HG02970 (cell line): Measurements from ENCODE around the gene STRN3.
"Not testable (repeated sequence)": the region's sequence is repeated elsewhere in the genome, so short reads cannot be mapped to it uniquely, and the experiment has no call there.

Source experiments
- ATAC-seq: cut with Tn5 transposase; IDR thresholded peaks from one replicate; pipeline ENCODE4 v1.9.1; 2021; ENCODE audit warnings: mild to moderate bottlenecking, moderate library complexity, moderate number of reproducible peaks; ENCODE audit not compliant: unreplicated experiment, low FRiP score

Gene STRN3

GRCh38 chr14:31037709-31038221 lies 11.6 kb upstream of the STRN3 start:
- no peak for ATAC-seq

- no peak for ATAC-seq
These were observed 10.4 kb upstream of the STRN3 start for GRCh38 chr14:31036552-31036951.

DNA sequence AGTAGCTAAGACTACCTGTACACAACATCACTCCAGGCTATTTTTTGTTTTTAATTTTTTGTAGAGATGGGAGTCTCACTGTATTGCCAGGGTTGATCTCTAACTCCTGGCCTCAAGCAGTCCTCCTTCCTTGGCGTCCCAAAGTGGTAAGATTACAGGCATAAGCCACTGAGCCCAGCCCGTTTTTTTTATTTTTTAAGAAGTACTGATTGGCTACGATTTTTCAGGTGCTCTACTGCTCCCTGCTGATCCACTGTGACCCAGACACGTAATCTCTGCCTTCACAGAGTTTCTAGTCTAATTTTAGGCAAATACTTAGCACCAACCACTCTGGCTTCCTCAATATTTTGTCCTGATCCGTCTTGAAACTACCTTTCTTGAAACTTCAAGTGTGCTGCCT lies 4.3 kb upstream of the STRN3 start:
- no peak for ATAC-seq

DNA sequence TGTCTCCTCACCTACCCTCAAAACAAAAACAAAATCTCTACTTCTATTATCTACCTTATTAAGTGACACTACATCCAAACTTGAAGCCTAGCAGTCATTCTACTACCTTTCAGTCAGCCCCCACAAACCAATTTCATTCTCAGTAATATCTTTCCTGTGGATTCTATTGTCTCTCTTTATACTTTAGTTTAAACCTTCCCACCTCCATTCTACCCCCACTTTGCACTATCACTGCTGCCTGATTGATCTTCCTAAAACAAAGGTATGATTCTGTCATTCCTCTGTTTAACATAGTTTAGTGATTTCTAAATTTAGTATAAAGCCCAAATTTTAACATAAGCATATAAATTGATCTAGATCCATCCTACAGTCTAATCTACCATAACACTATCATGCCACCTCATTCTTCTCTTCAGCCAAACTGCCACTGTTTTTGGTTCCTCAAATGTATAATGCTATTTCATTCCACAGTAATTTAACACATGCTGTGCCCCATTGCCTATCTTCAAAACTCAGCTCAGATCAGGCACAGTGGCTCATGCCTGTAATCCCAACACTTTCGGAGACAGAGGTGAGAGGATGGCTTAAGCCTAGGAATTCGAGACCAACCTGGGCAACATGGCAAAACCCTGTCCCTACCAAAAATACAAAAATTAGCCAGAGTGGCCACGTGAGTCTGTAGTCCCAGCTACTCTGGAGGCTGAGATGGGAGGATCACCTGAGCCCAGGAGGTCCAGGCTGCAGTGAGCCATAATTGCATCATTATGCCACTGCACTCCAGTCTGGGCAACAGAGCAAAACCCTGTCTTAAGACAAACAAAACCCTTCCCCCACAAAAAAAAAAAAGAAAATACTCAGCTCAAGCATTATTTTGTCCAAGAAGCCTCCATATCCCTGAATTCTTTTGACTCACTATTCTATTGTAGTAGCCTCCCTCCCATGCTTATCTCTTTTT lies 3.1 kb upstream of the STRN3 start:
- ATAC-seq, result no peak

GRCh38 chr14:31027847-31028246 lies 1.7 kb upstream of the STRN3 start:
- ATAC-seq, result no peak

DNA sequence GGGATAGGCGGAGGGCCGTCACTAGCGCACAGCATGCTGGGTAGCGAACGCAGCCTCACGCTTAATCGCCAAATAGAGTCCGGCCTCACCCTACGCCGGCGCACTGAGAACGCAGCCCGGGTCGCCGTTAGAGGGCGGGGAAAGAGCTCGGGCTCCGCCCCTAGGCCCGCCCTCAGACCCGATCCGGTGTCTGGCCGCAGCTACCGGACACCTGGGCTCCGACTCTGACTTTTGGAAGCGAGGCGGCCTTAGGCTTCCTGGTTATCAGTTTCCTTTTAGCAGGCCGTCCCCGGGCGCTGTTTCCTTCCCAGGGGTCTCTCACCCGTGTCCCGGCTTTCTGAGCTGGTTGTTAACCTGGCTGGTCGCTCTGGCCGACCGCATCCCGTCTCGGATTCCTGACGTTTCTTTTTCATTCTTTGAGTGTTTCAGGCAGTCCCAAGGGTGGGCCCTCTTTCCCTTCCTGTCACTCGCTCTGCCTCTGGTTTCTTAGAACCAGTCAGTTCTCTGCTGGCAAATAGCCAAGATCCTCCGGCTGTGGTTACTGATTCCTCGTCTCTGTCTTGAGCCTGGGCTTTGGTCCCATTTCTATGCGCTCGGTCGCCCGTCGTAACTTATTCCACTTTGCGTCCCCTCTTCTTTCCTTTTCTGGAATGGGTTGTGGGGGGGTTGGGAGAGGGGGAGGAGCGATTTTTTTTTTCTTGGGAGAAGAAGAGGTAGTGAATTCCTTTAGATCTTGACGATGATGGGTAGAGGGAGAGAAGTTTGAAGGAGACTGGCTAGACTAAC lies 464 bp upstream of the STRN3 start:
- ATAC-seq, result peak; percentile 89

DNA sequence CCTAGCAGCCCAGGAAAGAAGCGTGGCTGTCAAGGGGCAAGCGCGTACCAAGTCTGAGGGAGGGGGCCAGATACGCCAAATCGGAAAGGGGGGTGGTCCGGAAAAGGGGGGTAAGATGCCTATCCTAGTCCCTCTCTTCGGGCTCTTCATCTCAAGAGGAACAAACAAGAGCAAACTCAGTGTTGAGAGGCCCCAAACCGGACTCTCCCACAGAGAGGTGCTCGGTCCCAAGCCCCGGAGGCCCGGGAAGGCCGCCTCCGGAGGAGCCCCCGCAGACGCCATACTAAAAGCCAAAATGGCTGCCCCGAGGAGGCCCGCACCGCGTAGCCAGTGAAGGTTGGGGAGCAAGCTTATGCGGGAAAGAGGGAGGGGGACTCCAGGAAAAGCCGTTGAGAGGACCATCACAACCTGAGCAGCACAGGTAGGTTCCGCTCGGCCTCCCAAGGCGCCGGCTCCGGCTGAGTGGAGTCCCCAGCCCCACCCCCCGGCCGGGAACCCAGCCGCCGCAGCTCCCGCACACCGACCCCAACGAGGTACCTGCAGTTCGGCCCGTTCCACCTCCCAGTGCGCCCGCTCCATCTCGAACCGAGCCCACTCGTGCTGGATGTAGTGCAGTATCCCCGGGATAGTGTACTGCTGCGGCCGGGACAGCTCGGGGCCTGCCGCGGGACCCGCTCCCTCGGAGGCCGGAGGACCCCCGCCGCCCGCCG lies 657 bp downstream of the STRN3 start, which contains the start of gene AP4S1:
AP4S1 (plus strand) TSS at position 283 of the 710 bp plus-strand sequence. CDS start 40,548 bp downstream, outside the sequence.
- ATAC-seq, result peak; percentile 8

- no peak for ATAC-seq
These were observed 1.4 kb downstream of the STRN3 start for GRCh38 chr14:31024577-31025366.

DNA sequence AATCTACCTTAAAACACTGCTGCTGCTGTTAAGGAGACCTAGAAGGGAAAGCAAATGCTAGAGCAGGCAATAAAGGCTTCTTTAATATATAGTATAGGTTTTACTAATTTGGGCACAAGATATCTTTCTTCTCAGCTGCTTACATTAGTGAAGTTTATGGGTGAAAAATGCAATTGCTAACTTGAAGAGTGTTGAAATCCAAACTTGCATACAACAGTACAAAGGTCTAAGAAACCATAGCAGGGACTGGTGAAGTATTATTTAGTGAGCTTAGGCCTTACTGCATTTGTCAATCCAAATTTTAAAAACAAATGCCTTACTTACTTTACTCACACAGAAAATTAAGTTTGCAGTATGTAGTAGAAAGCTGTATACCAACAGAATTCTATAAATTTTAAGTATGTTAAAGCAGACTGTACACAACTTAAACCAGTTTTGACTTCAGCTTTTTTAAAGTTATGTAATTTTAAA lies 2.1 kb downstream of the STRN3 start:
- ATAC-seq, result no peak

DNA sequence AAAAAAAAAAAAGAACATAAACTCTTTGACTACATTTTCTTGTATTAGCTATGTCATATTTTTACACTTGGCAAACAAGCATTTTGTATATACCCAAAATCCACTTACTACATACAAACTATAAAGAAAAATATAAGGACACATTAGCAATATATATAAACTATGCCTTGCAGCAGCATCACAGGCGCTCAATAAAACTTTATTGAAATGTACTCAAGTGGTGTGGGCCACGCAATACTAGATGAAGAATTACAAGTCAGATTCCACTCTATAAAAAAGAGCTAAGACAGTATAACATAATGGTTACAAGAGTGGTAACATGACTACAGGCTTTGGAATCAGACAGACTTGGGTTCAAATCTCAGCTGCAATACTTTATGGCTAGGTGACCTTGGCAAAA lies 3.8 kb downstream of the STRN3 start:
- ATAC-seq, result no peak

- no peak for ATAC-seq
These were observed 4.6 kb downstream of the STRN3 start for GRCh38 chr14:31021576-31021949.

GRCh38 chr14:31020834-31021575 lies 5.2 kb downstream of the STRN3 start:
- no peak for ATAC-seq

DNA sequence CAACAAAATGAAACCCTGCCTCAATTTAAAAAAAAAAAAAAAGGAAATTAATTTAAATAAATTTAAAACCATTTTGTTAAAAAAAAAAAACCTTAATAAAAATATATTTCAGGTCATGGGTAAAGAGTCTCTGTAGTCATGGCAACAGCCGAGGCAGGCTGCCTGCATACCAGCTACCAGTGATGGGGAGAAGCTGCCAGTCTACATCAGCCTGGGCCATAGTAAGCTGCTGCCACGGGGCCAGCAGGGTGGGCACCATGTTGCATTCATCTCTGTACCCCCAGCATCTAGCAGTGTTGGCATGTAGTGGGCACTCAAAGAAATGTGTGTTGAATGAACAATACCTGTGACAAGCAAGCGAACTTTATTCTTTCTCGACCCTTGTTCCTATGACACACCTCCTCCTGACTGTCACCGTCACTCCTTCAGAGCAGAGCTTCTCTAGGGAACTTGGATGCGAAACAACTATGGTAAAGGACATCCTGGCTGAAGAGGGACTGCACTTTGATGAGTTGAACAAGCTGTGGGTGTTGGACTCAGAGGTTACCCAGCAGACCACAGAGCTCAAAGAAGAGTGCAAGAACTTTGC lies 8.0 kb downstream of the STRN3 start:
- ATAC-seq, result no peak

DNA sequence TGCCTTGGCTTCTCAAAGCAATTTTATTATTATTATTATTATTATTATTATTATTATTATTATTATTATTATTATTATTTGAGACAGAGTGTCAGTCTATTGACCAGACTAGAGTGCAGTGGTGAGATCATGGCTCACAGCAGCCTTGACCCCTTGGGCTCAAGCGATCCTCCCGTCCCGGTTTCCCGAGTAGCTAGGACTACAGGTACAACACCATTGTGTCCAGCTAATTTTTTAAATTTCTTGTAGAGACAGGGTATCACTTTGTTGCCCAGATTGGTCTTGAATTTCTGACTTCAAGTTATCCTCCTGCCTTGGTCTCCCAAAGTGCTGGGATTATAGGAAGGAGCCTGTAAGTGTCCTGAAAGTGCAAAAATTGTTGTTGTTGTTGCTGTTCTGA lies 12.3 kb downstream of the STRN3 start:
- no peak for ATAC-seq

- no peak for ATAC-seq
These were observed 15.2 kb downstream of the STRN3 start for GRCh38 chr14:31010935-31011334.

GRCh38 chr14:31009836-31010574 lies 16.2 kb downstream of the STRN3 start:
- no peak for ATAC-seq

DNA sequence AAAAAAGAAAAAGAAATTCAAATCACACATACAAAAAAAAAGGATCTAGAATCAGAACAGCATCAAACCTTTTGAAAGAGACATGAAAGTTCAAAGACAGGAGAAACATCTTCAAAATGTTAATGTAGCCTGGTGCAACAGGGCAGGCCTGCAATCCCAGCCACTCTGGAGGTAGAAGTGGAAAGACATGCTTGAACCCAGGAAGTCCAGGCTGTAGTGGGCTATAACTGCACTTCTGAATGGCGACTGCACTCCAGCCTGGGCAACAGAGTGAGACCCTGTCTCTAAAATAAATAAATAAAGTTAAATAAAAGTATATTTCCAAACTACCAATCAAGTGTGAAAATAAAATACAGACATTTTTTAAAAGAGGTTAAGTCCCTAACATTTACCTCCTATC lies 19.5 kb downstream of the STRN3 start:
- no peak for ATAC-seq

DNA sequence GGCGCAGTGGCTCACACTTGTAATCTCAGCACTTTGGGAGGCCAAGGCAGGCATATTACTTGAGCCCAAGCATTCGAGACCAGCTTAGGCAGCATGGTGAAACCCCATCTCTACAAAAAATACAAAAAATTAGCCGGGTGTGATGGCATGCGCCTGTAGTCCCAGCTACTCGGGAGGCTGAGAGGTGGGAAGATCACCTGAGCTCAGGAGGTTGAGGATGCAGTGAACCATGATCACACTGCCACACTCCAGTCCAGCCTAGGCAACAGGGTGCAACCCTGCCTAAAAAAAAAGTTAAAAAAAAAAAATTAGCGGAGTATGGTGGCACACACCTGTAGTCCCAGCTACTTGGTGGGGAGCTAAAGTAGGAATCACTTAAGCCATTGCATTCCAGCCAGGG lies 22.2 kb downstream of the STRN3 start:
- not testable (repeated sequence) for ATAC-seq
